OCI-LY3 (cell line): Measurements from ENCODE around the gene CPSF4.

Experiments
- H2AFZ ChIP-seq: fragments of 200-600, 300-600 bp; shearing (Covaris generic); 2 replicates; pipeline ENCODE4 v1.6.0; 2014; ENCODE audit warnings: antibody characterized with exemption, low read depth, low read length
- H3K27ac ChIP-seq: fragments of 200-600, 300-600 bp; sonication (generic); 2 replicates; pipeline ENCODE4 v1.5.1; 2014; ENCODE audit warnings: mild to moderate bottlenecking, low read length, moderate library complexity, mixed read lengths
- H3K27me3 ChIP-seq: fragments of 200-600, 300-600 bp; sonication (generic); 2 replicates; pipeline ENCODE4 v1.6.1; 2014; ENCODE audit warnings: low read depth, low read length, mixed read lengths
- H3K36me3 ChIP-seq: fragments of 200-600, 300-600 bp; sonication (generic); replicated peaks from 2 replicates; pipeline ENCODE3; 2014; ENCODE audit warnings: low read depth, low read length, mixed read lengths
- H3K4me1 ChIP-seq: fragments of 300-600, 200-600 bp; sonication (generic); 2 replicates; pipeline ENCODE4 v1.6.1; 2014; ENCODE audit warnings: low read length, mixed read lengths
- H3K4me2 ChIP-seq: fragments of 200-600, 300-600 bp; sonication (generic); 2 replicates; pipeline ENCODE4 v1.6.1; 2014; ENCODE audit warnings: low read length, mixed read lengths
- H3K4me3 ChIP-seq: fragments of 300-600, 200-600 bp; sonication (generic); 2 replicates; pipeline ENCODE4 v1.5.1; 2014; ENCODE audit warnings: antibody characterized with exemption, mild to moderate bottlenecking, low read length, moderate library complexity
- H3K79me2 ChIP-seq: fragments of 300-600, 200-600 bp; shearing (Covaris generic); 2 replicates; pipeline ENCODE4 v1.6.1; 2014; ENCODE audit warnings: mild to moderate bottlenecking, low read length, mixed read lengths
- H3K9ac ChIP-seq: fragments of 300-600, 200-600 bp; shearing (Covaris generic); 2 replicates; pipeline ENCODE4 v1.6.0; 2014; ENCODE audit warnings: mild to moderate bottlenecking, low read length, moderate library complexity
- H3K9me3 ChIP-seq: fragments of 200-600, 300-600 bp; shearing (Covaris generic); 2 replicates; pipeline ENCODE4 v1.6.1; 2014; ENCODE audit warnings: low read length, mixed read lengths; ENCODE audit not compliant: insufficient read depth
- H4K20me1 ChIP-seq: fragments of 200-600, 300-600 bp; sonication (generic); 2 replicates; pipeline ENCODE4 v1.6.1; 2016; ENCODE audit warnings: low read length, mixed read lengths; ENCODE audit not compliant: insufficient read depth
- EZH2phosphoT487 ChIP-seq: fragments of 200-600 bp; shearing (Covaris generic); IDR thresholded peaks from 2 replicates; pipeline ENCODE4 v1.6.1; 2018; ENCODE audit warnings: antibody characterized with exemption, mixed run types, low read depth
- TF ChIP-seq, protein P1 (sequence below): fragments of 200-600, 300-600 bp; sonication (generic); IDR thresholded peaks from 2 replicates; pipeline ENCODE4 v1.5.1; 2014; ENCODE audit warnings: antibody characterized with exemption, low read length, low read depth

CPSF4 gene

GRCh38 chr7:99420986-99421385 is 17.8 kb upstream of the CPSF4 start:
- Histone ChIP-seq H2AFZ (no peak overlapping the region), H3K36me3 (peaks cover 43% of the 10 kb centered on the region), H3K4me3 (no peak overlapping the region), H3K4me2 (no peak overlapping the region), H3K27ac (no peak overlapping the region), H3K9ac (no peak overlapping the region), H3K9me3 (no peaks in the 10 kb centered on the region), H3K79me2 (peaks cover 7% of the 10 kb centered on the region; the same call in 1 of the 2 replicates), H4K20me1 (peaks cover 4% of the 10 kb centered on the region; the same call in 1 of the 2 replicates), H3K4me1 (no peaks in the 10 kb centered on the region), H3K27me3 (no peaks in the 10 kb centered on the region)
- TF ChIP-seq, protein P1, sequence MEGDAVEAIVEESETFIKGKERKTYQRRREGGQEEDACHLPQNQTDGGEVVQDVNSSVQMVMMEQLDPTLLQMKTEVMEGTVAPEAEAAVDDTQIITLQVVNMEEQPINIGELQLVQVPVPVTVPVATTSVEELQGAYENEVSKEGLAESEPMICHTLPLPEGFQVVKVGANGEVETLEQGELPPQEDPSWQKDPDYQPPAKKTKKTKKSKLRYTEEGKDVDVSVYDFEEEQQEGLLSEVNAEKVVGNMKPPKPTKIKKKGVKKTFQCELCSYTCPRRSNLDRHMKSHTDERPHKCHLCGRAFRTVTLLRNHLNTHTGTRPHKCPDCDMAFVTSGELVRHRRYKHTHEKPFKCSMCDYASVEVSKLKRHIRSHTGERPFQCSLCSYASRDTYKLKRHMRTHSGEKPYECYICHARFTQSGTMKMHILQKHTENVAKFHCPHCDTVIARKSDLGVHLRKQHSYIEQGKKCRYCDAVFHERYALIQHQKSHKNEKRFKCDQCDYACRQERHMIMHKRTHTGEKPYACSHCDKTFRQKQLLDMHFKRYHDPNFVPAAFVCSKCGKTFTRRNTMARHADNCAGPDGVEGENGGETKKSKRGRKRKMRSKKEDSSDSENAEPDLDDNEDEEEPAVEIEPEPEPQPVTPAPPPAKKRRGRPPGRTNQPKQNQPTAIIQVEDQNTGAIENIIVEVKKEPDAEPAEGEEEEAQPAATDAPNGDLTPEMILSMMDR, result no peak
- no peak for TF ChIP-seq EZH2phosphoT487

DNA sequence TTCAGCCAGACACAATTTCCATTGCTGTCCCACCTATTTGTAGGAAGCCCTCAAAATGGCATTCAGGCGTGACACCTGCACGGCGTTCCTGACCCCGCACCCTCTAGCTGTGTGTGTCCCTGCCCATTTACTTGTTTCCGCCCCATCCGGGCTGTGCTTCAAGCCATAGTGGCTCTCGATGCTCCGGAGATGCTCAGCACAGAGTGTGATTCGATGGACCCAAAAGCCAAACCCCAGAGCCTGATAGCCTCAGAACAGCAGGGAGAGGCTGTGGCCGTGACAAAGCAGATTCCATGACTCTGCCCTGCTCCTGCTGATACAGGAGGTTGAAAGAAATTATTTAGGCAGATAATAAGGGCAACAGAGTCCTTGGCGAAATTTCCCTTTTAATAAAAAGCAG is 16.6 kb upstream of the CPSF4 start:
- Histone ChIP-seq H3K9ac (no peak overlapping the region), H4K20me1 (peaks cover 4% of the 10 kb centered on the region; the same call in 1 of the 2 replicates), H3K4me3 (no peak overlapping the region), H3K9me3 (no peaks in the 10 kb centered on the region), H3K4me1 (no peaks in the 10 kb centered on the region), H3K36me3 (peaks cover 37% of the 10 kb centered on the region), H2AFZ (no peak overlapping the region), H3K79me2 (peaks cover 5% of the 10 kb centered on the region; the same call in 1 of the 2 replicates), H3K27me3 (no peaks in the 10 kb centered on the region), H3K27ac (no peak overlapping the region), H3K4me2 (no peak overlapping the region)
- TF ChIP-seq, protein P1, result no peak
- no peak for TF ChIP-seq EZH2phosphoT487

DNA sequence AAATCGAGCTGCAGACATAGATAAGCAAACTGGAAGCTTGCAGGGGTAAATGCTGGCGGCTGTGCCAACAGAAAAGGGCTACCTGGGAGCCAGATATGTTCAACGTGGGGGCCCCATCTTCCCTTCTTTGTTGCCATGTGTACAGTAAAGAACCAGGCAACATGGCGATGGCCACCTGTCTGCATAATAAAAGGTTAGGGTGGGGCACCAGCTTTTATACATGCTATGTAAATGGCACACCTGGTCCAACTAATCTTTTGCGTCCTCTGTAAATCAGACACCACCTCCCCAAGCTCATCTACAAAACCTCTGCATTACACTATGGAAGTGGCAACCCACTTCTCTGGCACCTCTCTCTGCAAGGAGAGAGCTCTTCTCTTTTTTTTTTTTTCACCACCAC is 16.1 kb upstream of the CPSF4 start:
- Histone ChIP-seq H3K27ac (no peak overlapping the region), H3K4me1 (no peaks in the 10 kb centered on the region), H3K36me3 (peaks cover 32% of the 10 kb centered on the region), H3K9ac (no peak overlapping the region), H3K27me3 (no peaks in the 10 kb centered on the region), H3K4me2 (no peak overlapping the region), H2AFZ (no peak overlapping the region), H3K79me2 (peaks cover 5% of the 10 kb centered on the region; the same call in 1 of the 2 replicates), H4K20me1 (peaks cover 1% of the 10 kb centered on the region; the same call in 1 of the 2 replicates), H3K9me3 (no peaks in the 10 kb centered on the region), H3K4me3 (no peak overlapping the region)
- TF ChIP-seq, protein P1, result no peak
- TF ChIP-seq EZH2phosphoT487, result no peak

- Histone ChIP-seq H3K36me3 (peaks cover 21% of the 10 kb centered on the region), H3K4me1 (no peaks in the 10 kb centered on the region), H2AFZ (no peak overlapping the region), H3K79me2 (peaks cover 2% of the 10 kb centered on the region; the same call in 1 of the 2 replicates), H3K4me2 (no peak overlapping the region), H3K27me3 (no peaks in the 10 kb centered on the region), H4K20me1 (no peaks in the 10 kb centered on the region), H3K9me3 (no peaks in the 10 kb centered on the region), H3K4me3 (no peak overlapping the region), H3K27ac (no peak overlapping the region), H3K9ac (no peak overlapping the region)
- TF ChIP-seq, protein P1, result no peak
- no peak for TF ChIP-seq EZH2phosphoT487
These were observed 13.6 kb upstream of the CPSF4 start for GRCh38 chr7:99424932-99425730.
